ENCODE results near the gene CAMK2G. TPM values are rescaled to one million over a fixed set of nuclear protein-coding genes. Genes with fewer than 3 reads are reported as not detected.

CAMK2G gene
- total RNA-seq (ENCODE audit: low replicate concordance): 35.0 and 36.6 TPM in 2 replicates

- Mint-ChIP-seq H3K27me3 (ENCODE audit: insufficient read depth, low read depth) (peaks cover 18% of the 10 kb centered on the region), H3K27ac (no peak within 1 kb of the TSS)
- H4K20me1 ChIP-seq (ENCODE audit: low read depth): peaks cover 30% of the 10 kb centered on the region
These were observed at the start of gene CAMK2G for GRCh38 chr10:73874267-73875138. TSS of gene CAMK2G (minus strand) at chr10:73874555. CDS start at chr10:73874461, 94 bp downstream.

DNA sequence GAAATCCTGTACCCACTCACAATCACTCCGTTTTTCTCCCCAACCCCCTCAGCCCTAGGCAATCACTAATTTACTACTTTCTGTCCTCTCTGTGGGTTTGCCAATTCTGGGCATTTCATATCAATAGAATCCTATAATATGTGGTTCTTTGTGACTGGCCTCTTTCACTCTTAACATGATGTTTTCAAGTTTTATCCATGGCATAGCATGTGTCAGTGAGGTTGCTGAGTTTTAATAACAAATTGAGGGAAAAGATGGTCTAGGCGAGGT, 48.4 kb upstream of the CAMK2G start:
- Histone ChIP-seq H3K36me3 (no peaks in the 10 kb centered on the region), H4K20me1 (ENCODE audit: low read depth) (no peaks in the 10 kb centered on the region), H3K9me3 (ENCODE audit: low read depth) (no peaks in the 10 kb centered on the region), H3F3A (ENCODE audit: low read depth) (peaks cover 13% of the 10 kb centered on the region), H3K4me3 (no peak overlapping the region), H3K27ac (no peak overlapping the region), H3K9ac (no peak overlapping the region), H2AFZ (replicated peaks) (no peak overlapping the region), H3K27me3 (no peaks in the 10 kb centered on the region), H3K4me2 (no peak overlapping the region), H3K4me1 (peaks cover 15% of the 10 kb centered on the region), H3K79me2 (ENCODE audit: low read depth) (no peaks in the 10 kb centered on the region)
- TF ChIP-seq EZH2phosphoT487 (IDR thresholded peaks at IDR 0.05) (no peak), EZH2 (IDR thresholded peaks at IDR 0.05) (no peak), CTCF (IDR thresholded peaks at IDR 0.05) (no peak)
- Mint-ChIP-seq H3K36me3 (no peaks in the 10 kb centered on the region), H3K9me3 (peaks cover 7% of the 10 kb centered on the region), H3K27me3 (ENCODE audit: insufficient read depth, low read depth) (peaks cover 6% of the 10 kb centered on the region), H3K27ac (peak overlapping the region; percentile 76), H3K4me3 (no peak overlapping the region), H3K4me1 (peaks cover 19% of the 10 kb centered on the region)
- no peak for DNase-seq (ENCODE audit: low spot score)

More at GRCh38 chr10:73874267-73875138, at the start of gene CAMK2G:
- peak; percentile 92 for DNase-seq (ENCODE audit: low spot score)
- H3K27ac ChIP-seq: no peak within 1 kb of the TSS
- H3F3A ChIP-seq (ENCODE audit: low read depth): peaks cover 17% of the 10 kb centered on the region
- H3K4me1 ChIP-seq: peaks cover 8% of the 10 kb centered on the region
- no peaks in the 10 kb centered on the region for H3K36me3 ChIP-seq
- no peak within 1 kb of the TSS for H3K9ac ChIP-seq
- Mint-ChIP-seq H3K36me3 (peaks cover 24% of the 10 kb centered on the region), H3K4me3 (peak within 1 kb of the TSS; percentile 88), H3K4me1 (peaks cover 21% of the 10 kb centered on the region), H3K9me3 (no peaks in the 10 kb centered on the region)
- TF ChIP-seq CTCF (IDR thresholded peaks at IDR 0.05) (no peak), EZH2 (IDR thresholded peaks at IDR 0.05) (no peak), EZH2phosphoT487 (IDR thresholded peaks at IDR 0.05) (no peak)
- H3K4me2 ChIP-seq: peak within 1 kb of the TSS; percentile 86
- peaks cover 11% of the 10 kb centered on the region for H3K27me3 ChIP-seq
- H2AFZ ChIP-seq (replicated peaks): peak within 1 kb of the TSS; percentile 79
- H3K4me3 ChIP-seq: peak within 1 kb of the TSS; percentile 72
- peaks cover 5% of the 10 kb centered on the region for H3K79me2 ChIP-seq (ENCODE audit: low read depth)
- H3K9me3 ChIP-seq (ENCODE audit: low read depth): no peaks in the 10 kb centered on the region

DNA sequence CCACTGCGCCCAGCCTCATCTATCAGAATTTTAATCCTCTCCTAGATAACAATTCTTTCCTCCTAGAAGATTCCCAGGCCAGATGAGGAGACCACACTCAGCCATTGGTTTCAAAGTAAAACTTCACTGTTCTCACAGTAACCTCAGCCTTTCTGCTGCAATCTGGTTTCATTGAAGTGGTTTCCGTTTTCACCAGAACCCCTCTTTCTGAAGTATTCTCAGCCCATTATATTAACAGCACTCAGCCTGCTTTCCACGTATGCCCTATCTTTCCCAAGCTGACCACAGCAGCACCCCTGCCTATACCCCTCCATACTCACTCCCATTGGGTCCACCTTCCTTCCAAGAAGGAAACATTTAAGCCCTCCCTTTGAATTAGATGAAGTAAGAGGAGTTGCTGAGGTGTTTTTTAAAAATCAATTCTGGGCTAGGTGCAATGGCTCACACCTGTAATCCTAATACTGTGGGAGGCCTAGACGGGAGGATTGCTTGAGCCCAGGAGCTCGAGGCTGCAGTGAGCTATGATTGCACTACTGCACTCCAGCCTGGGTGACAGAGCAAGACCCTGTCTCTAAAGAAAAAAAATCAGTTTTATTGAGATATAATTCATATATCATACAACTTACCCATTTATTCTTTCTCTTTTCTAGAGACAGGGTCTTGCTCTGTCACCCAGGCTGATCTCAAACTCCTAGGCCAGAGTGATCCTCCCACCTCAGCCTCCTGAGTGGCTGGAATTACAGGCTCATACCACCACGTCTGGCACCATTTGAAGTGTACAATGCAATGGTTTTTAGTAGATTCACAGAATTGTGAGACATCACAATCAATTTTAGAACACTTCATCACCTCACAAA, 47.9 kb upstream of the CAMK2G start:
- Histone ChIP-seq H3K4me2 (no peak overlapping the region), H3K9me3 (ENCODE audit: low read depth) (no peaks in the 10 kb centered on the region), H4K20me1 (ENCODE audit: low read depth) (no peaks in the 10 kb centered on the region), H3K36me3 (no peaks in the 10 kb centered on the region), H2AFZ (replicated peaks) (no peak overlapping the region), H3K4me3 (no peak overlapping the region), H3K27ac (no peak overlapping the region), H3K4me1 (peaks cover 15% of the 10 kb centered on the region), H3K79me2 (ENCODE audit: low read depth) (no peaks in the 10 kb centered on the region), H3K27me3 (no peaks in the 10 kb centered on the region), H3K9ac (no peak overlapping the region), H3F3A (ENCODE audit: low read depth) (peaks cover 13% of the 10 kb centered on the region)
- H3K4me1 Mint-ChIP-seq: peaks cover 23% of the 10 kb centered on the region
- H3K4me3 Mint-ChIP-seq: no peak overlapping the region
- H3K36me3 Mint-ChIP-seq: no peaks in the 10 kb centered on the region
- H3K9me3 Mint-ChIP-seq: peaks cover 7% of the 10 kb centered on the region
- peak overlapping the region; percentile 76 for H3K27ac Mint-ChIP-seq
- peaks cover 6% of the 10 kb centered on the region for H3K27me3 Mint-ChIP-seq (ENCODE audit: insufficient read depth, low read depth)
- no peak for DNase-seq (ENCODE audit: low spot score)
- no peak for TF ChIP-seq CTCF (IDR thresholded peaks at IDR 0.05)
- no peak for TF ChIP-seq EZH2phosphoT487 (IDR thresholded peaks at IDR 0.05)
- no peak for TF ChIP-seq EZH2 (IDR thresholded peaks at IDR 0.05)

Measured in neural progenitor cell (in vitro differentiated cells).